ENCODE results near the gene HERC3. TPM values are rescaled to one million over a fixed set of nuclear protein-coding genes. Genes with fewer than 3 reads are reported as not detected.

Gene HERC3
- 10 to 100 TPM in 10 of 12 donors, 1 to 10 TPM in 1, not detected in 1; 5.7 to 24.3 (median 17.3) TPM for polyA plus RNA-seq (ENCODE audit: insufficient read length in 12 of 12)
- long read RNA-seq, donor 1 = 0 reads
- long read RNA-seq, donor 2 = 0 reads
- long read RNA-seq, donor 3, full-length matches to known transcripts = 1 of 1 reads
- long read RNA-seq, donor 3, partial matches to known transcripts = 0 of 1 reads
- long read RNA-seq, donor 3, other reads (novel, unspliced or antisense) = 0 of 1 reads
- long read RNA-seq, donor 4 = 0 reads
- long read RNA-seq, donor 5, partial matches to known transcripts = 12 of 13 reads
- long read RNA-seq, donor 5, other reads (novel, unspliced or antisense) = 0 of 13 reads
- long read RNA-seq, donor 6, partial matches to known transcripts = 0 of 1 reads
- long read RNA-seq, donor 6, other reads (novel, unspliced or antisense) = 0 of 1 reads
- long read RNA-seq, donor 7 = 0 reads
- long read RNA-seq, donor 8, full-length matches to known transcripts = 2 of 19 reads
- long read RNA-seq, donor 8, partial matches to known transcripts = 17 of 19 reads
- long read RNA-seq, donor 8, other reads (novel, unspliced or antisense) = 0 of 19 reads
- long read RNA-seq, donor 9, partial matches to known transcripts = 5 of 5 reads
- long read RNA-seq, donor 9, other reads (novel, unspliced or antisense) = 0 of 5 reads
- long read RNA-seq, donor 10 = 0 reads
- long read RNA-seq, donor 11, full-length matches to known transcripts = 3 of 3 reads
- long read RNA-seq, donor 11, partial matches to known transcripts = 0 of 3 reads
- long read RNA-seq, donor 11, other reads (novel, unspliced or antisense) = 0 of 3 reads

DNA sequence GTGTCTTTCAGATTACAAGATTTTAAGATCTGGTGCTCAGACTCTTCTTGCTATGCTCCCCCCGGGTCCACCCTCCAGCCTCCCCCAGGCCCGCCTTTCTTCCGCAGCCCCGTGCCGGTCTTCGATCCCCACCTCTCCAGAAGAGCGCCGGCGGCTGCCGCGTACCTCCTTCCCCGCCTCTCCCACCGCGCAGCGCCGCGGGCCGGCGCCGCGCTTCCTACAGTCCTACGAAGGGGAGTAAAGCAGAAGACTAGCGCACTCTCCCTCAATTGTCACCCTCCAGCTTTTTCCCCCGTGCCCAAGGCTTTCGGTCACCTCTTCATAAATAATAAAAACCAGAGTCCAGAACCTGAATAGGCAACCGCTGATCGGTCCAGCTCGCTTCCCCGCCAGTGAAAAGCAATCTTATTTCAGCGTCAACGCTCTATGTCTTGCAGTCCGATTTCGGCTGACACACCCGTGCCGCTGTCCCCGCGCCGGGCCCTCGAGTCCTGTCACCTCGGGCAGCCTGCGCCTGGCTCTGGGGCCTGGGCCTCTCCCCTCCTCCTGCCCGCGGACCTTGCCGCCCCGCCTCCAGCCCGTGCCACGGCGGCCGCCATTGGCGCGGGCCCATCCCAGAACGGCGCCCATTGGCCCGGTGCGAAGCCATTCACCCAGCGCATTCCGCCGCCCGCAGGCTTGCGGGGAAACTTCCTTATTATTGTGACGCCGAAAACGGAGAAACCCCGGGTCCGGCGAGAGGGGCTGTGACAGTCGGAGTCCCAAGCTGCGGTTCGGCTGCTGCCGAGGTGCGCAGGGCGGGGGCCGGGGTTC, at the start of gene HERC3:
HERC3 (plus strand) TSS at position 694 of the 813 bp plus-strand sequence. CDS start 13,344 bp downstream, outside the sequence.
- peak; percentile 92 for DNase-seq

GRCh38 chr4:88549815-88550214, 42.5 kb upstream of the HERC3 start:
- DNase-seq = no peak

DNA sequence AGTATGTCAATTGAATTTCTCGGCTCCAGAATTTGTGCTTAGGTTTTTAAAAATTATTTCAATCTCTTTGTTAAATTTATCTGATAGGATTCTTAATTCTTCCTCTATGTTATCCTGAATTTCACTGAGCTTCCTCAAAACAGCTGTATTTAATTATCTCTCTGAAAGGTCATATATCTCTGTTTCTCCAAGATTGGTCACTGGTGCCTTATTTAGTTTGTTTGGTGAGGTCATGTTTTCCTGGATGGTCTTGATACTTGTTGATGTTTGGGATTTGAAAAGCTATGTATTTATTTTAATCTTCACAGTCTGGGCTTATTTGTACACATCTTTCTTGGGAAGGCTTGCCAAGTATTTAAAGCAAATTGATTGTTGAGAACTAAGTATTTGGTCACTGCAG, 24.7 kb upstream of the HERC3 start:
- DNase-seq = no peak

DNA sequence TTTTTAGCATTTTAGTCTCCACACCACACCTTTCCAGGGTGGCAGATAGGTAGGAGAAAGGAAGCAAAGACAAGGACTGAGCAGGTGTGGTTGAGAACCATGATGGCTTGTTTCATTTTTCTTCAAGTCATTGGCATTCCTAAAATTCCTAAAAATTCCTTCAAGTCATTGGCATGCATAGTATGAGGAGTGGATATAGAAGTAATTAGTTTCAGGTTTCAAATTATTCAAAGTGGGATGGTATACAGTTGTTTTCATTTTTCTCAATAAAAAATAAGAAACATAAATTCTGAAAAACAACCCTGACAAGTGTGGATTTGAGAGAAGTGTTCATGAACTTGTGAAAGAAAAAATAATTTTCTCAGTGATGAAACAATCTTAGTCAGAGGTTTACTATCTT, 22.3 kb upstream of the HERC3 start:
- DNase-seq = no peak

GRCh38 chr4:88573276-88573980, 18.9 kb upstream of the HERC3 start:
- no peak for DNase-seq

DNA sequence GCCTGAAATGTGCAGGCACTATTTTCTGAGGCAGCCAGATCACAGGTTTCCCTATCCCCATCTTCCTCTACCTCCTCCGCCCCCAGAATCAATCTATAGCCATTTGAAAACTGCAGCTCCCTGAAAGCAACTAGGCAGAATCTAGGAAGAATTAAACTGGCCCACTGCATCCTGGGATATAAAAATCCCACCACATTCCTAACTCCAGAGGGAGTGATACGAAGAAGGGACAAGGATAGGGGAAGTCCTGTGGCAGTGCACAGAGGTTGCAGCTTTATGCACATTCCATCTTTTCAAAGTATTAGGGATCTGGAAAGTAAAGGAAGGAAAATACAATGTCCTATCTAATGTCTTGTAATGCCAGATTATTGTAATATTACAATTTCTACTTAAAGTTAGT, 18.3 kb upstream of the HERC3 start:
- DNase-seq = no peak

- DNase-seq = peak; percentile 27
These were observed 17.1 kb upstream of the HERC3 start for GRCh38 chr4:88575186-88575585.

DNA sequence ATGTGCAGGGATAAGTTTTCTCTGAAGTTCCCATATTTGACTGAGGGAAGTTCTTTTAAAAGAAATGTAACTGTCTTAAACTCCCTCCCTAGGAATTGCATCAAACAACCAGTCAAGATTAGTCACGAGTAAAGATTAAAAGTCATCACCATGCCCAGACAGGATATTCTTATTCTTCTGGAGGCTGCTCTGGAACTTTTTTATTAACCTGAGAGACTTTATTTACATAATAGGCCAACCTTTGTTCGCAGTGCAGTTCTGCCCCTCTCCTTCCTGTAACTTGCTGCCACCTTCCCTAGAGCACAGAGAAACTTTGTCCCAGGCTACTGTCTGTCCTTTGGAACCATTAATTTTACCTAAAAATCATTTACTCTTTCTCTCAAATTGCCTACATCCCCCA, 9.8 kb upstream of the HERC3 start:
- no peak for DNase-seq

DNA sequence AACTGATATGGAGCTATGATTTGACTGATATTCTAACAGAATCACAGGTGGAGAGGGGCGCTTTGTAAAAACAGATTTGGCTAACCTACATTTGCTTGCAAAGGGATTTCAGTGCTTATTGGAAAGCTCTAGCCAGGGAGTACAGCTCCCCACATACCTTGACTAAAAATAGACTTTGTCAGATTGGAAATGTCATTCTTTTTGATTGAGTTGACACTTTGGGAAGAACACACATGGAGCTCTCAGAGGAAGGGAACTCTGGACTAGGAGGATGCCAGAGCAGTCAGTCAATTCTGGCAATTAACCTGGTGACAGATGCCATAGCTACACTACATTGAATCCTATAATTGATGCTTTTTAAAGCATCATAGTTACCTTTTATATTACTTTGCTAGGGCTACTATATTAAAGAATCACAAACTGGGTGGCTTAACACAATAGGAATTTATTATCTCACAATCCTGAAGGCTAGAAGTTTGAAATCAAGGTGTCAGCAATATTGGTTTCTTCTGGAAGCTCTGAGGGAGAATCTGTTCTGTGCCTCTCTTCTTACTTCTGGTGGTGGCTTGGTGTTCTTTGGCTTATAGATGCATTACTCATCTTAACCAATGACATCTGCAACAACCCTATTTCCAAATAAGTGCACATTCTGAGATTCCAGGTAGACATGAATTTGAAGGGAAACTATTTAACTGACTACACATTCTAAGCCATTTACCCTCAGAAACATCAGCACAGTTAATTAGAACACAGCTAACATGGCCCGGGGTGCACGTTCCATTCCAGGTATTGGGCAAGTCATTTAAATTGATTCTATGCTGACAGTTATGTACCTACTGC, 8.4 kb upstream of the HERC3 start:
- no peak for DNase-seq

- no peak for DNase-seq
These were observed 7.8 kb upstream of the HERC3 start for GRCh38 chr4:88584471-88584900.

GRCh38 chr4:88585917-88586316, 6.4 kb upstream of the HERC3 start:
- no peak for DNase-seq

GRCh38 chr4:88587306-88587705, 5.0 kb upstream of the HERC3 start:
- DNase-seq = no peak

DNA sequence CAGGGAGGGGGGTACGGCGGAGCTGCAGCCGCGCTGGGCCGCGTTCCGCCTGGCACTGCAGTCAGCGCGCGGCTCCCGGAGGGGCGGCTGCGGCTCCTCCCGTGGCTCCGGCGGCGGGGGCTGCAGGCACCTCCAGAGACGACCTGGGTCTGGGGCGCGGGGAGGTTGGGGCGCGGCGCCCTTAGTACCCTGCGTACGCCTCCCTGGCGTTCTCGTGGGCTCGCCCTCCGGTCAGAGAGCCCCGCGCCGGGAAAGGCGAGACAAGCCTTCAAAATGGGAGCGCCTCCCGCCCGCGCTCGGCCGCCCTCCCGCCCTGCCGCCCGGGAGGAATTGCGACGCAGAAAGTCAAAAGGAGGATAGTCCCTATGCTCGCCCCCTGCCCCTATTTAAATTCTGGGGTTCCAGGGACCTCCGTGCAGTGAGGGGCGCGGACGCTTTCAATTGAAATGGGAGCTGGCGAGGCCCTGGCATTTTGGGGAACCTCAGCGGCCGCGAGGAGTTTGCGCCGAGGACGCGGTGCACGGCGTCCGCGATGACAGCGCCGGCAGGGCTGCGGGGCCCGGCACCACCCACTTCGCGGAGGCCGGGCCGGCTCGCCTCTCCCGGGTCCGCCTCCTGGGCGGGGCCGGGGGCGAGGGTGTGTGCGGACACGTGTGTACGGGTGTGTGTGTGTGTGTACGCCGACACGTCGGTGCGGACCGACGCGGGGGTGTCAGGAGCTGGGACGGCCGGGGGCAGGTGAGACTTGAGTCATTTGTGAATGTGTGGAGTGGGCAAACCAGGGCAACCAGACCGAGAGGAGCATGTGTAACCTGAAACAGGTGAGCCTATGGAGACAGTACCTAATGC, 544 bp downstream of the HERC3 start:
- DNase-seq = peak; percentile 61

DNA sequence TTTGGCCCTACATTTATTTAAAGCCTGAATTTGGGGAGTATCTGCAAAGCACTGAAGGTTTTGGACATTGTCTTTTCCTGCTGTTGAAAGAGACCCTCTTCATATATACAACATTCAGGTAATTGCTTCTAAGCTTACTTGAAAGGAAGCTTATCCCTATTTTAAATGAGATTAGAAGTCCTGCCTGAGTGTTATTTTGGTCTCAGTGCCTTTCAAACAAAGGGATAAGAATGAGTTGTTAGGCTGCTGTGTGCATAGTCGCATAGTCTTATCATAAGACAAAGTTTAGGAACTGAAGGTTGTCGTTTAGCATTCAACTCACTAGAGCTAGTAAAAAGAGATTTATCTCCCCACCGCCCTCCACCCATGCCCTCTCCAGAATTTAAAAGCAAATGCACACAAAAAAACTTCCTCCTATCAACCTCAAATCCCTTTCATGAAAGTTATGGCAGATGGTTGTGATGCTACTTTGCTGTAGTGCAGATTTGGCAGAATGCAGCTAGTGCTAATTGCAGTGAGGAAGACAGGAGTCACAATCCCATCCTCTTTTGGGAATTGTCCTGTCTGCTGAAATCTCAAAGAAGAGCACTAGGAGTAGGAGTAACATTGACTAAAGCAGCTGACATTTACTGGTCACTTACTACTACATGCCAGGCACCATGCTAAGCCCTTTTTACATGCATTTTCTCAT, 5.8 kb downstream of the HERC3 start:
- no peak for DNase-seq

DNA sequence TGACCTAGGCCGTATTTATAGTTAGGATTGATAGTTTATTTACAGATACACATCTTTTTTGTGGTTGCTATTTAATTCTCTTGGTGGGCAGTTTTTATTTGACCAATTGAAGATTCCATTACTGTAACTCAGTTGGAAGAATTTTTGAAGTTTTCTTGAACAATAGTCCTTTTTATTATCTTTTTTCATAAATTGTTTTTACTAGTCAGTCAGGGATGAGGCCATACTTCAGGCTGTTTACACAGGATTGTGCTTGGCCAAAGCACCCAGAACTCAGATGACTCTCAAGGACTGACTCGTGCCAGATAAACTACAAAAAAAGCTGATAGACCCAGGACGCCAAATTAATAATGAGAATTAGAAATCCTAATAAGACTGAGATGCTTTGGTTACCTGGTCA, 7.0 kb downstream of the HERC3 start:
- DNase-seq = no peak

DNA sequence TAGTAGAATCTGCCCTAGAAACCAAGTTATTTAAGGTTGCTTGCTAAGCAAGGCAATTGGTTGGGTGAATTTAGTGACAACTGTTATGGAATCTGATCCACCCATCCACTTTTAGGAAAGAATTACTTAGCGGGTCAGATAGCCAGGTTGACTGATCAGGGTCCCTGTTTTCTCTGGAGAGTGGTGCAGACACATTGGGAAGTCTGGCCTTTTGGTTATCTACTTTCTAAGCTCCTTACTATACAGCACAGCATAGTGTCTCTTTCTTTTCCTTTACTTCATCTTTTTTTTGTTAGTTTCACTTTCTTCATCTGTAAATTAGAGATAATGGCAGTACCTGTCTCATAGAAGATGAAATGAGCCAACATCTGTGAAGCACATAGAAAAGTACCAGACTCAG, 7.4 kb downstream of the HERC3 start:
- no peak for DNase-seq

DNA sequence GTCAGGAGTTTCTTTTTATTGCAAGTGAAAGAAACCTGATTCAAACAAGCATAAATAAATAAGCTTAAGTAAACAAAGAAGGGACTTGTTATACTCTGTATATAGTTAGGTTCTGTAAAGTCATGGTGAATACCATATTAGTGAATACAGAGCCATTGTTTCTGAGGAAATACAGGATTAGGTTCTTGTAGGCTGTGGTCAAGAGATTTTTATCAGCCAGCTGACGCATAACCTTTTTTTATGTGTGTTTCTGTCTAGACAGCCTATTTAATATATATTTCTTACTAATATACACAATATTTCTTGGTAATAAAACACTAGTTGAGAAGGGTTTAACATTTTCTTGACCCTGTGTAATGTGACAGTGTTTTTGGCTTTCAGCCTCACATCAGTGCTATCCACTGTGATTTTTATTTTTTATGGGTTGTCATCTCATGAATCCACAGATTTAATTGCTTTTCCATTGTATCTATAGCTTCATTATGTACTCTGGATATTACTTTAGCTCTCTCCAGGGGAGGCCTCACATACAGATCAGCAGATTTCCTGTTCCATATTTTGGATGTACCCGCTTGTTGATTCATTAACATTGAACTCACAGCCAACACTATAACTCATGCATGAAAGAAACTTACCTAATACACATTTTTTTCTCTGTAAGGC, 8.0 kb downstream of the HERC3 start:
- DNase-seq = no peak

DNA sequence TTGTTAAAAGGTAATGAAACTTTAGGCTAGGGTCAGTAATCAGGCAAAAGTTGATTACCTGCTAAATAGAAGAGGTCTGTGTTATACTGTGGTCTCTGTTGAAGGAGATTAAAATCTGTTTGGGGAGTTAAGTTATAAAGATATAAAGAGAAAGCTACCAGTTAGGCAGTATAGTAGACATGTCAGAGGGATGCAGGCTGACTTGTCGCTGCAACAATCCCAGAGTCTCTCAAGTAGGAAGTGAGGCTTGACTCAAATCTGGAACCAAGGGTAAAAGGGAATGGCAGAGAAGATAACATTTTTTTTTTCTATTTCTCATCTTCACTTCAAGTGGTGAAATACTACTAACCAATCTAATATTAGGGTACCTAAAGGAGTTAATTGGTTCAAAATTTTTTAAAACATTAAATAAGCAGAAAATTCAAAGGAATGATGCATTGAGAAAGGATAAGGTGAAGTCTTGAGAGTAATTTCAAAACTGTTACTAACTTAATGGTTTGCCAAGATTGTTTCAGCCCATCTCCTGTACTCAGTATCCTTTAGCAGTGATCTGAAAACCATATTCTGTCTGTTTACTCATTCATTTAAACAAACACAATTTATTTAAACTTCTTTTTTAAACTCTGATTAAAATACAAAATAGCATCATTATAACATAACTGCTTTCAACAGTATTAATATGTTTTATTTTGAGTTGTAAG, 12.8 kb downstream of the HERC3 start:
- no peak for DNase-seq
